NCI-H146 treated with DMSO at 0.1 percent for 48 hours (cell line): ENCODE results near the gene SERINC4.

Source experiments
- DNase-seq: peaks from one replicate; lab custom pipeline; 2025; ENCODE audit not compliant: unreplicated experiment; lab: John Stamatoyannopoulos, UW

Gene SERINC4

DNA sequence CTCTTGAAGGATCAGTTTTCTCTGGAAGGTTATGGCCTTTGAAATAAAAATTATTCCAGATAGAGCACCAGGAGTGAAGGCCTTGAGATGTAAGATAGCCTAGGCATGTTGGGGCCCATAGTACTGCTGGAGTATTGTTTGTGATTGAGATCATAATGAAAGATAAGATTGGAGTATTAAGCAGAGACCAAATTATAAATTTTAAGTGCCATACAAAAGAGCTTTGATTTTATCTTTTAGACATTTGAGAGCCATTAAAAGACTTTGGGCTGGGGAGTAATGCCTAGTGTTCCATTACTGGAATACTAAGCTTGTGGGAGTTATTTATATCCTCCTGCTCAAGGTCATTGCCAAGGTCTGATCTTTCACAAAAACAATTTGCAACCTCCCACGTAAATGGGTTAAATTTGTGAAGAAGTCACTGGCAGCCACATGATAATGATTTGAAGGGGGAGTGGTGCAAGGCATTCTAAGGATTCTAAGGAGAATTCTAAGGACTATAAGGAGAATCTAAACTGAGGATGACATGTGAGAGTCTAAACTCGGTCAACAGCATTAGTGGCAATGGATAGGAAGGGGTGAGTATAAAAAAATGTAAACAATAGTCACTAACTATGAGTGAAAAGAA lies 36.1 kb downstream of the SERINC4 start:
- no peak for DNase-seq

DNA sequence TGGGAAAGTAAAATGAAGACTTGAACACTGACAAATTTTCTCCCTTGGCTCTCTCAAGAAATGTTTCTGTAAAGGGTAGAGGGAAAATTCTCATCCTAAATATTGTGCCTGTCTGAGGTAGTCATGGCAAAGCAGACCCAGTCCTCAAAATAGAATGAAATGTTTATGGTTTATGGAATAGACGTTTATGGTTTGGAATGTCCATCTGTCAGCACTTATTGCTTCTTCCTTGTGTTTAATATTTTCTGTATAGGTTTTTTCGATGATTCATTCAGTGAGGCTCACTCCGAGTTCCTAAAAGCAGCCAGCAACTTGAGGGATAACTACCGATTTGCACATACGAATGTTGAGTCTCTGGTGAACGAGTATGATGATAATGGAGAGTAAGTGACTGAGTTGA lies 37.2 kb downstream of the SERINC4 start:
- DNase-seq, result no peak

DNA sequence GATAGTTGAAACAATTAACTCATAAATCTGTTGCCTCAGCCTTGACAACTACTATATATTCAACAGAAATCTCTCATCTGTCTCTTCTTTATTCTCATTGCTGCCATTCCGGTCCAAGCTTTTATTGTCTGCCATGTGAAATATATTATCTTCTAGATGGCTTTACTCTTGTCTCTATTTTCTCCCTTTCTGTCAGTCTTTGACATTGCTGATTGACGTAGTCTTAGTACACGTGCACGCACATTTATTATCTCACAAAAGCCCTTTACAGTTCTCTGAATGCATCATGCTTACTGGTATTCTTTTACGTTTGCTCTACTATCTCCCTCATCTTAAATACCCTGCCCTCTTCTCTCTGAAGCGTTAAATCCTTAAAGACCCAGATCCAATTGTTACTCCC lies 48.1 kb downstream of the SERINC4 start:
- no peak for DNase-seq

DNA sequence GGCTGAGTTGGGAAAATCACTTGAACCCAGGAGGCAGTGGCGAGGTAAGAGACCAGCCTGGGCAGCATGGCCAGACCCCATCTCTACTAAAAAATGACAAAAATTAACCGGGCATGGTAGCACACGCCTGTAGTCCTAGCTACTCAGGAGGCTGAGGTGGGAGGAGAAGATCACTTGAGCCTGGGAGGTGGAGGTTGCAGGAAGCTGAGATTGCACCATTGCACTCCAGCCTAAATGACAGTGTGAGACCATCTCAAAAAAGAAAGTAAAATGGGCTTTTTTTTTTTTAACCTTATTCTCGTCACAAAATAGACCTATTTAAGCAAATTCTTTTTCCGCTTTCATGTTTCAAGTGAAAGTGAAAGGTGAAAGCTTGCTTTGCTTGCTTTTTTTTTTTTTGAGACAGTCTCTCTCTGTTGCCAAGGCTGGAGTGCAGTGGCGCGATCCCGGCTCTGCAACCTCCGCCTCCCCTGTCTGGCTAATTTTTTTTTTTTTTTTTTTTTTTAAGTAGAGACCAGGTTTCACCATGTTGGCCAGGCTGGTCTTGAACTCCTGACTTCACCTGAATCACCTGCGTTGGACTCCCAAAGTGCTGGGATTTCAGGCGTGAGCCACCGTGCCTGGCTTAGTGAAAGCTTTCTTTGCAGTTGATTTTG lies 50.2 kb downstream of the SERINC4 start:
- no peak for DNase-seq

DNA sequence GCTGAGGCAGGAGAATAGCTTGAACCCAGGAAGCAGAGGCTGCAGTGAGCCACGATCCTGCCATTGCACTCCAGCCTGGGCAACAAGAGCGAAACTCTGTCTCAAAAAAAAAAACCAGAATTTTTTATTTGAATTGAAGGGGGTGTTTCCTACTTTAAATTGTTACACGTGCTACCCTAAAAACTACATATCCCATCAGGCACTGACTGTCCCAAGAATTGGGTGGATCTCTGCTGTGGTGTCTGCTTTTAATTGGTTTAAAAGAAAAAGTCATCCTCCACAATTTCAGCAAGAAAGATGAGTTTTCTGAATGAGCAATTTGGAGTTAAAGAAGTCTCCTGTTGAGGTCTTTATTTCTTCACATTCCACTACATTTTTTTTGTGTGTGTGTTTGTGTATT lies 51.6 kb downstream of the SERINC4 start:
- no peak for DNase-seq

DNA sequence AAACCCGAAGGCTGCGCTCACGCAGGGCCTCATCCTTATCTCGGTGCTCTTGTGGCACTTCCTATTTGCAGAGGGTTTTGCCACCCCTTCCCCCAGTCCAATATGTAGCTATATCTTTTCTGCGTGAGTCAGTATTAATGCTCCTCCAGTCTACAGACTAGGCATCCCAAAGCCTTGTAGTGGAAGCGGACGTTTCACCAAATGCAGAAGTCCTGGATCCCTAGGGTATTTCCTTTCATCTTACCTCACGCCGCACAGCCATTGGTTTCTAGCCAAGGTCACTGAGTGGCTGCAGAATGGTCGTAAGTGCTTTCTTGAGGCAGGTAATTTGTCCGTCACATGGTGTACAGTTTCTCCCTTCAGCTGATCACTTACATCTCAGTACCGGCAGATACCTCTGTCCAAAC lies 53.1 kb downstream of the SERINC4 start:
- DNase-seq, result peak; percentile 1

DNA sequence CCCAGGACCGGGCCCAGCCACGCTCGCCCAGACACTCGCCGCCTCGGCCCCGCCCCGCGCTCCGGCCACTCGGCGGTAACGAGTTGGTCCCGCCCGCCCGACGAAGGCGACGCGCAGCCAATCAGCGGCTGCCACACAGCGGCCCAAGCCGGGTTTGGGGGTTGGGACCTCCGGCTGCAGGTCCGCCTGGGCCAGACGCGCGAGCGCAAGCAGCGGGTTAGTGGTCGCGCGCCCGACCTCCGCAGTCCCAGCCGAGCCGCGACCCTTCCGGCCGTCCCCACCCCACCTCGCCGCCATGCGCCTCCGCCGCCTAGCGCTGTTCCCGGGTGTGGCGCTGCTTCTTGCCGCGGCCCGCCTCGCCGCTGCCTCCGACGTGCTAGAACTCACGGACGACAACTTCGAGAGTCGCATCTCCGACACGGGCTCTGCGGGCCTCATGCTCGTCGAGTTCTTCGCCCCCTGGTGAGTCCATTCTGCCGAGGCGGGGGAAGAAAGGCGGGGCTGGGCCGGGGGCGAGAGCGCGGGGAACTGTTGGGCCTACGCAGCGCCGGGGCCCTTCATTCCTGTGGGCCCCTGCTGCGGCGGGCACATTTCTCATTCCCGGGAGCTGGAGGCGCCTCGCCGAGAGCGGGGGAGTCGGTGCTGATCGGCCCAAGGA lies 53.6 kb downstream of the SERINC4 start, which contains the start of gene PDIA3:
TSS of gene PDIA3 (plus strand) at position 194 of the 658 bp plus-strand sequence. CDS start at position 296, 102 bp downstream.
- DNase-seq, result peak; percentile 47
